Lower leg skin (tissue), 3 donors: ENCODE results near the gene HOXC13.

Source experiments
- POLR2A ChIP-seq, 2 donors: fragments of 450-650 bp; IDR thresholded peaks; one replicate each; pipeline ENCODE4 v1.6.1; 2016 to 2017; ENCODE audit warnings: antibody characterized with exemption in 2 of 2, mild to moderate bottlenecking in 1 of 2, moderate library complexity in 1 of 2
- TF ChIP-seq, protein P1 (sequence below), 3 donors: fragments of 450-650 bp; IDR thresholded peaks; one replicate each; pipeline ENCODE4 v1.5.1; 2016; ENCODE audit warnings: antibody characterized with exemption in 3 of 3, mild to moderate bottlenecking in 3 of 3, moderate library complexity in 2 of 3

DNA sequence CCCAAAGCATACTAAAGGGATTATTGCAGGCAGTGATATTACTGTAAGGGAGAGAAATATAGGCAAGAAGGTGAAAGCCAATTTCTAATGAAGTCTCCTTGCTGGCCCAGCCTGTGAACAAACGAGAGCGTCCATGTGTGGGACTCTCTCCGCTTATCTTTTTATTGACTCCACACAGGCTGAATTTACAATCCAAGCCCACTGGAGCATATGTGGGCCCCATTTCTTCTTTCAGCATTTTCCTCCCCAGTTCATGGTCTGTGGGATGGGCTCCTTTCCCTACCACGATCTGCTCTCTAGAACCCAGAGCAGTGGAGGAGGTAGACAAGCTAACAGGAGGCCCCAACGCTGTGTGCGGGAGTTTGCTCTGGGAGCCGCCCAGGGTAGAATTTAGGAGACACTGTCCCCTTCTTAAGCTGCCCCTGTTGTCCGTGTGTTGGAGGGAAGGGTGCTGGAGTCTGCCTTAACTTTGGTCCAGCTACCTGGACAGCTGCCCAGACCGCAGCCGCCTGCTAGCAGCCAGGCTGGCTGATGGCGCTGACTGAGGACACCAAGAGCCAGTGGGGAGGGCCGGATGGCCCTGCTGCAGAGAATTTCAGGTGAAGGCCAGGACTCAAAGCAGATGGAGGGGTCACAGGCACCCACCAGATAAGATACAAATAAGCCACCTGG, 31.1 kb downstream of the HOXC13 start:
- TF ChIP-seq, protein P1, sequence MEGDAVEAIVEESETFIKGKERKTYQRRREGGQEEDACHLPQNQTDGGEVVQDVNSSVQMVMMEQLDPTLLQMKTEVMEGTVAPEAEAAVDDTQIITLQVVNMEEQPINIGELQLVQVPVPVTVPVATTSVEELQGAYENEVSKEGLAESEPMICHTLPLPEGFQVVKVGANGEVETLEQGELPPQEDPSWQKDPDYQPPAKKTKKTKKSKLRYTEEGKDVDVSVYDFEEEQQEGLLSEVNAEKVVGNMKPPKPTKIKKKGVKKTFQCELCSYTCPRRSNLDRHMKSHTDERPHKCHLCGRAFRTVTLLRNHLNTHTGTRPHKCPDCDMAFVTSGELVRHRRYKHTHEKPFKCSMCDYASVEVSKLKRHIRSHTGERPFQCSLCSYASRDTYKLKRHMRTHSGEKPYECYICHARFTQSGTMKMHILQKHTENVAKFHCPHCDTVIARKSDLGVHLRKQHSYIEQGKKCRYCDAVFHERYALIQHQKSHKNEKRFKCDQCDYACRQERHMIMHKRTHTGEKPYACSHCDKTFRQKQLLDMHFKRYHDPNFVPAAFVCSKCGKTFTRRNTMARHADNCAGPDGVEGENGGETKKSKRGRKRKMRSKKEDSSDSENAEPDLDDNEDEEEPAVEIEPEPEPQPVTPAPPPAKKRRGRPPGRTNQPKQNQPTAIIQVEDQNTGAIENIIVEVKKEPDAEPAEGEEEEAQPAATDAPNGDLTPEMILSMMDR (IDR thresholded peaks at IDR 0.05): no peak
- no peak for TF ChIP-seq POLR2A (IDR thresholded peaks at IDR 0.05)
